Psoas muscle (tissue), 8 donors: Measurements from ENCODE around the gene OR5H6. TPM values are rescaled to one million over a fixed set of nuclear protein-coding genes. Genes with fewer than 3 reads are reported as not detected.

Source experiments
- ATAC-seq, 4 donors: fragments of 200-7000 bp; cut with Tn5 transposase; one replicate each; pipeline ENCODE4 v1.9.1; 2020; ENCODE audit warnings: moderate library complexity in 3 of 4, mild to moderate bottlenecking in 2 of 4
- DNase-seq, 2 donors: peaks; one replicate each; pipeline ENCODE4 v3.0.0-alpha.2; 2020
- H3K27ac ChIP-seq: fragments of 200-600 bp; one replicate; pipeline ENCODE4 v1.8.0; 2022
- H3K27me3 ChIP-seq, 3 donors: fragments of 200-600 bp in 1 of 3; one replicate each; pipeline versions ENCODE4 v1.6.1 to v1.8.0; 2013 to 2022; ENCODE audit warnings: low read length in 2 of 3, mild to moderate bottlenecking in 2 of 3, moderate library complexity in 1 of 3; ENCODE audit not compliant: insufficient read depth in 3 of 3
- H3K36me3 ChIP-seq, 2 donors: fragments of 200-600 bp in 1 of 2; one replicate each; pipeline versions ENCODE4 v1.6.1 to v1.8.0; 2013 to 2022; ENCODE audit warnings: low read depth in 1 of 2, mild to moderate bottlenecking in 1 of 2, moderate library complexity in 1 of 2; ENCODE audit not compliant: insufficient read depth in 1 of 2
- H3K4me1 ChIP-seq: fragments of 200-600 bp; one replicate; pipeline ENCODE4 v1.8.0; 2022
- H3K4me3 ChIP-seq: fragments of 200-600 bp; one replicate; pipeline ENCODE4 v1.8.0; 2022; ENCODE audit warnings: mild to moderate bottlenecking
- H3K9me3 ChIP-seq: fragments of 200-600 bp; one replicate; pipeline ENCODE4 v1.8.0; 2022
- WGBS, 3 donors: extraction: QIAGEN DNeasy Blood & Tissue Kit; methylation state at CpG; one replicate each; pipeline versions ENCODE4 v1.1.6 to v1.1.7; 2013; 5-methylcytosine and 5-hydroxymethylcytosine counted together
- intact Hi-C, 2 donors: fragments of 100-400 bp; cut with DNase I; formaldehyde crosslinking; loops; one replicate each; pipeline versions ENCODE4 v1.11.0 to v1.14.2; 2022
- polyA plus RNA-seq, 3 donors: library from polyadenylated mRNA; stranded (reverse); fragments of 200-250 nt; gene quantifications; one replicate each; pipeline ENCODE4 v1.2.3, GENCODE V29; 2013
- total RNA-seq, 4 donors: library from RNA; stranded (reverse); fragmentation: NEBNext Ultra II Directional in 2 of 4; extraction: Animal tissue kit (Norgen Biotek cat#: 25700) in 2 of 4; gene quantifications; one replicate each; pipeline versions ENCODE4 v1.2.1 to v1.2.4, GENCODE V29; 2021 to 2023
- TF ChIP-seq, protein P1 (sequence below): fragments of 200-600 bp; IDR thresholded peaks from one replicate; pipeline ENCODE4 v1.8.0; 2022; ENCODE audit warnings: antibody characterized with exemption
- donor health status: healthy with polysubstance abuse.
- donor health status: DM: no; HTN: no; CAD: no; lungs with moderate emphysema.
- donor health status: Bipolar disorder and iron deficiency.
- donor health status: healthy.
- donor health status: DM: yes; HTN: yes; CAD: no.
- donor health status: DM: no; HTN: no; CAD: no.
- donor health status: DM: no; HTN: no; CAD: no.
- donor health status: DM: yes; HTN: yes; CAD: no.

OR5H6 gene
- total and polyA plus RNA-seq, 7 donors = not detected

DNA sequence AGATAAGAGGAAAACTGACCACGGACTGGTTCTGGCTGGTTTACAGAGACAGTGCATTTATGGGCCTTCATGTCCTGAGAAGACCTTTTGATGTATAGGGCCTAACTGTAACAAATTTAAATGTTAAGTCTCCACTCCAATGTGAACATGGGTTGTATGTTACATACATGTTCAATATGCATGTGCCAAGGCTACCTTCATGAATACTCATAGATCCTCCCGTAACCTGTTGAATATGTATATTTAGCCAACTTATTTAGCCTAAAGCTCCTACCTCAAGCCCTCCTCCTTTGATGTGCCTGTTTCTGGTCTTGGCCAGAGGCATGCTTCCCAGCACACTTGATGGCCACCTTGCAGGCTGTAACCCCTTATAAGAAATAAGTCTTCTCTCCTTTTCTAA, 18.2 kb downstream of the OR5H6 start, which contains the start of gene OR5H2:
TSS of gene OR5H2 (plus strand) at position 301 of the 400 bp plus-strand sequence. CDS start 398 bp downstream, outside the sequence.
- H3K27ac ChIP-seq = no peak within 1 kb of the TSS
- 50 to 63% (median 52%) methylated on average over 2 of the region's 2 CpGs for WGBS, 3 donors

DNA sequence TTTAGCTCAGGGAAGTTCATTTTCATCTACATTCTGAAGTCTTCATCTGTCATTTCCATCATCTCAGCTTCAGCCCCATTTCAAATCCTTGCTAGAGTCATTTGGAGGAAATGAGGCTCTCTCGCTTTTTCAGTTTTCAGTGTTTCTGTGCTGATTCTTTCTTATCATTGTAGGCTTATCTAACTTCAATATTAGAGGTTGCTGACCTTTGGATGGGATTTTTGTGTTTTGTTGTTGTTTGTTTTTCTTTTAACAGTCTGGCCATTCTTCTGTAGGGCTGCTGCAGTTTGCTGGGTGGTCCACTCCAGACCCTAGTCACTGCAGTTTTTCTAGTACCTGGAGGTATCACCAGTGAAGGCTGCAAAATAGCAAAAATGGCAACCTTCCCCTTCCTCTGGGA, 26.9 kb downstream of the OR5H6 start:
- no peak overlapping the region for H3K27ac ChIP-seq
- H3K36me3 ChIP-seq = no peaks in the 10 kb centered on the region
- TF ChIP-seq, protein P1, sequence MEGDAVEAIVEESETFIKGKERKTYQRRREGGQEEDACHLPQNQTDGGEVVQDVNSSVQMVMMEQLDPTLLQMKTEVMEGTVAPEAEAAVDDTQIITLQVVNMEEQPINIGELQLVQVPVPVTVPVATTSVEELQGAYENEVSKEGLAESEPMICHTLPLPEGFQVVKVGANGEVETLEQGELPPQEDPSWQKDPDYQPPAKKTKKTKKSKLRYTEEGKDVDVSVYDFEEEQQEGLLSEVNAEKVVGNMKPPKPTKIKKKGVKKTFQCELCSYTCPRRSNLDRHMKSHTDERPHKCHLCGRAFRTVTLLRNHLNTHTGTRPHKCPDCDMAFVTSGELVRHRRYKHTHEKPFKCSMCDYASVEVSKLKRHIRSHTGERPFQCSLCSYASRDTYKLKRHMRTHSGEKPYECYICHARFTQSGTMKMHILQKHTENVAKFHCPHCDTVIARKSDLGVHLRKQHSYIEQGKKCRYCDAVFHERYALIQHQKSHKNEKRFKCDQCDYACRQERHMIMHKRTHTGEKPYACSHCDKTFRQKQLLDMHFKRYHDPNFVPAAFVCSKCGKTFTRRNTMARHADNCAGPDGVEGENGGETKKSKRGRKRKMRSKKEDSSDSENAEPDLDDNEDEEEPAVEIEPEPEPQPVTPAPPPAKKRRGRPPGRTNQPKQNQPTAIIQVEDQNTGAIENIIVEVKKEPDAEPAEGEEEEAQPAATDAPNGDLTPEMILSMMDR = no peak
- ATAC-seq = no peak
- no peak for DNase-seq
- WGBS, 3 donors = 73 to 88% (median 81%) methylated on average over 1 of the region's 1 CpG
- no peaks in the 10 kb centered on the region for H3K9me3 ChIP-seq
- no peaks in the 10 kb centered on the region for H3K27me3 ChIP-seq
- no peaks in the 10 kb centered on the region for H3K4me1 ChIP-seq
- H3K4me3 ChIP-seq = no peak overlapping the region
- intact Hi-C loops = no loop called here

More for the DNA sequence above, 18.2 kb downstream of the OR5H6 start, which contains the start of gene OR5H2:
- no peak for ATAC-seq
- H3K4me3 ChIP-seq = no peak within 1 kb of the TSS
- H3K27me3 ChIP-seq = no peaks in the 10 kb centered on the region
- DNase-seq = no peak
- no peaks in the 10 kb centered on the region for H3K4me1 ChIP-seq
- intact Hi-C loops = no loop called here
- H3K9me3 ChIP-seq = no peaks in the 10 kb centered on the region
- TF ChIP-seq, protein P1 = no peak
- no peaks in the 10 kb centered on the region for H3K36me3 ChIP-seq

DNA sequence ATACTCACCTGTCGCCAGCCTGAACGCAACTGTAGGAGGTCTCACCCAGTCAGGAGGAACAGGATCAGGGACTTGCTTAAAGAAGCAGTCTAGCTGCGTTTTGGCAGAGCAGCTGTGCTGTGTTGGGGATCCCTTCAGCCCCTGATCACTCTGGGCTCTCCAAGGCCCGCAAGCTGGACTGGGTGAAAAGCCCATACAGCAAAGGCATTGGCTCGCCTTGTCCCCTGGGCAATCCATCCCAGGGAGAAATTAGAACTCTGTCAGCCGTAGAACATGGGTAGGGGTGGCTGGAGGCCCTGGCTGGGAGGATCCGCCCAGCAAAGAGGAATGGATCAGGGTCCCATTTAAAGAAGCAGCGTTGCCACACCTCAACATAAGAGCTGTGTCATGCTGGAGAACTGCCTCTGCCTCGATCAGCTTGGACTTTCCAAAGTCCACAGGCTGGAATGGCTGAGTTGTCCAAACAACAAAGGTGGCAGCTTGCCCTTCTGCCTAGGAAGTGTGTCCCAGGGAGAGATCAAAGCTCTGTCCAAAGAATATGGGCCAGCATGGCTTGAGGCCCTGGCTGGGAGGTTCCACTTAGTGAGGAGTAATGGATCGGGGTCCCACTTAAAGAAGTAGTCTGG, 27.4 kb downstream of the OR5H6 start:
- WGBS, 3 donors = 72 to 80% (median 77%) methylated on average over 10 of the region's 10 CpGs
- DNase-seq (no peak), ATAC-seq (no peak)
- Histone ChIP-seq H3K4me3 (no peak overlapping the region), H3K27me3 (no peaks in the 10 kb centered on the region), H3K4me1 (no peaks in the 10 kb centered on the region), H3K9me3 (no peaks in the 10 kb centered on the region), H3K27ac (no peak overlapping the region), H3K36me3 (no peaks in the 10 kb centered on the region)
- TF ChIP-seq, protein P1 = no peak
- intact Hi-C loops = no loop called here

Other genes starting within 250 kb of the OR5H6 start
- gene GABRR3, start 228.9 kb upstream of the OR5H6 start, total RNA-seq = not detected
- gene GABRR3, start 228.9 kb upstream of the OR5H6 start, polyA plus RNA-seq = under 1 TPM in 1 of 3 donors, not detected in 2; 0.10 TPM
- not detected for gene OR5AC2, start 177.1 kb upstream of the OR5H6 start, total RNA-seq
- gene OR5AC2, start 177.1 kb upstream of the OR5H6 start, polyA plus RNA-seq = not detected
- not detected for gene OR5H1, start 133.5 kb upstream of the OR5H6 start, total RNA-seq
- gene OR5H1, start 133.5 kb upstream of the OR5H6 start, polyA plus RNA-seq = not detected
- gene OR5H14, start 116.8 kb upstream of the OR5H6 start, total RNA-seq = not detected
- not detected for gene OR5H14, start 116.8 kb upstream of the OR5H6 start, polyA plus RNA-seq
- not detected for gene OR5H15, start 97.5 kb upstream of the OR5H6 start, total RNA-seq
- gene OR5H15, start 97.5 kb upstream of the OR5H6 start, polyA plus RNA-seq = under 1 TPM in 1 of 3 donors, not detected in 2; 0.08 TPM
- not detected for gene OR5H2, start 18.3 kb downstream of the OR5H6 start, total RNA-seq
- gene OR5H2, start 18.3 kb downstream of the OR5H6 start, polyA plus RNA-seq = not detected
- not detected for gene OR5K4, start 89.6 kb downstream of the OR5H6 start, total RNA-seq
- not detected for gene OR5K4, start 89.6 kb downstream of the OR5H6 start, polyA plus RNA-seq
- not detected for gene OR5K3, start 126.4 kb downstream of the OR5H6 start, total RNA-seq
- not detected for gene OR5K3, start 126.4 kb downstream of the OR5H6 start, polyA plus RNA-seq
- gene OR5K1, start 199.0 kb downstream of the OR5H6 start, total RNA-seq = not detected
- gene OR5K1, start 199.0 kb downstream of the OR5H6 start, polyA plus RNA-seq = not detected
- gene OR5K2, start 233.4 kb downstream of the OR5H6 start, total RNA-seq = not detected
- gene OR5K2, start 233.4 kb downstream of the OR5H6 start, polyA plus RNA-seq = not detected